ENCODE results near the gene NAAA. TPM values are rescaled to one million over a fixed set of nuclear protein-coding genes. Genes with fewer than 3 reads are reported as not detected.
"Not testable (repeated sequence)": the region's sequence is repeated elsewhere in the genome, so short reads cannot be mapped to it uniquely, and the experiment has no call there.

The NAAA gene
- total and polyA plus RNA-seq, 2 donors (not counting 1 experiment from before 2014, with no cell fraction given): 32.4 to 50.7 TPM

- H3K27ac ChIP-seq (ENCODE audit: insufficient read depth, low read length): no peak overlapping the region
- H3K36me3 ChIP-seq (ENCODE audit: control insufficient read depth, insufficient read depth, low read length): no peaks in the 10 kb centered on the region
- no peak overlapping the region for H3K9ac ChIP-seq (ENCODE audit: insufficient read depth, low read length)
- no peaks in the 10 kb centered on the region for H3K9me3 ChIP-seq (ENCODE audit: control insufficient read depth, insufficient read depth, low read depth, low read length)
- H3K4me1 ChIP-seq (ENCODE audit: control insufficient read depth, extremely low read depth, insufficient read depth, low read length): peaks cover 7% of the 10 kb centered on the region
- TF ChIP-seq, protein P1, sequence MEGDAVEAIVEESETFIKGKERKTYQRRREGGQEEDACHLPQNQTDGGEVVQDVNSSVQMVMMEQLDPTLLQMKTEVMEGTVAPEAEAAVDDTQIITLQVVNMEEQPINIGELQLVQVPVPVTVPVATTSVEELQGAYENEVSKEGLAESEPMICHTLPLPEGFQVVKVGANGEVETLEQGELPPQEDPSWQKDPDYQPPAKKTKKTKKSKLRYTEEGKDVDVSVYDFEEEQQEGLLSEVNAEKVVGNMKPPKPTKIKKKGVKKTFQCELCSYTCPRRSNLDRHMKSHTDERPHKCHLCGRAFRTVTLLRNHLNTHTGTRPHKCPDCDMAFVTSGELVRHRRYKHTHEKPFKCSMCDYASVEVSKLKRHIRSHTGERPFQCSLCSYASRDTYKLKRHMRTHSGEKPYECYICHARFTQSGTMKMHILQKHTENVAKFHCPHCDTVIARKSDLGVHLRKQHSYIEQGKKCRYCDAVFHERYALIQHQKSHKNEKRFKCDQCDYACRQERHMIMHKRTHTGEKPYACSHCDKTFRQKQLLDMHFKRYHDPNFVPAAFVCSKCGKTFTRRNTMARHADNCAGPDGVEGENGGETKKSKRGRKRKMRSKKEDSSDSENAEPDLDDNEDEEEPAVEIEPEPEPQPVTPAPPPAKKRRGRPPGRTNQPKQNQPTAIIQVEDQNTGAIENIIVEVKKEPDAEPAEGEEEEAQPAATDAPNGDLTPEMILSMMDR (conservative IDR thresholded peaks at IDR 0.05 in 1 of 2, IDR thresholded peaks at IDR 0.05 in 1 of 2; ENCODE audit: low read depth in 1 of 2, low read length in 2 of 2): no peak
- no peak for TF ChIP-seq EZH2 (IDR thresholded peaks at IDR 0.05; ENCODE audit: low read length, missing control alignments)
- no peak for DNase-seq (ENCODE audit: low read depth in 2 of 2)
- no peaks in the 10 kb centered on the region for H3K79me2 ChIP-seq (ENCODE audit: control insufficient read depth, insufficient read depth, low read length)
- no peaks in the 10 kb centered on the region for H4K20me1 ChIP-seq (ENCODE audit: control insufficient read depth, extremely low read depth, insufficient read depth, low read length)
- H3K4me3 ChIP-seq (replicated peaks in 1 of 4; ENCODE audit: control extremely low read depth in 1 of 4, insufficient read depth in 1 of 4, low read depth in 3 of 4, low read length in 4 of 4): no peak overlapping the region
- H3K27me3 ChIP-seq (ENCODE audit: control insufficient read depth, insufficient read depth, low read length): no peaks in the 10 kb centered on the region
- no peak overlapping the region for H3K4me2 ChIP-seq (ENCODE audit: extremely low read depth, insufficient read depth, low read length)
- H2AFZ ChIP-seq (ENCODE audit: low read length): no peak overlapping the region
Measured at GRCh38 chr4:75912968-75913367, 27.8 kb downstream of the NAAA start.

DNA sequence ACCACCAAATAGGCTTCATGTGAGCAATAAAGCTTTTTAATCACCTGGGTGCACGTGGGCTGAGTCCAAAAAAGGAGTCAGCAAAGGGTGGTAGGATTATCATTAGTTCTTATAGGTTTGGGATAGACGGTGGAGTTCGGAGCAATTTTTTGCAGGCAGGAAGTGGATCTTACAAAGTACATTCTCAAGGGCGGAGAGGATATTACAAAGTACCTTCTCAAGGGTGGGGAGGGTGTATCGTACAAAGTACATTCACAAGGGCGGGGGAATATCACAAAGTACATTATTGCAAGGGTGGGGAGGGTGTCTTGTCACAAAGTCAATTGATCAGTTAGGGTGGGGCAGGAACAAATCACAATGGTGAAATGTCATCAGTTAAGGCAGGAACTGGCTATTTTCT, 30.0 kb downstream of the NAAA start:
- not testable (repeated sequence) for H3K4me2 ChIP-seq (ENCODE audit: extremely low read depth, insufficient read depth, low read length)

DNA sequence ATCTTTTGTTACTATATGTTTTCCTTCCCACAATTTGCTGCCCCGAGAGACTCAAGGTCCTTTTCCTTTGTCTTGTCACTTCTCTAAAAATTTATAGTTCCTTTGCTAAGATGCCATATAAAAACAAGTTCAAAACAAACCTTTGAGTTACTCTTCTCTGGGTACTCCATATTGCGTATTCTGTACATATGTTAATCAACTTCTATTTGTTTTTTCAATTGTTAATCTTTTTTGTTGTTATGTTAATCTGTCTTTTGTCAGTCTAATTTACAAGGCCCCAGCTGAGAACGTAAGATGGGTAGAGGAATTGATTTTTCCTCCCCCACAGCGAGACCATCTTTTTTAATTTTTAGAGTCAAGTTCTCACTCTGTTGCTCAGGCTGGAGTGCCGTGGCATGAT, 31.4 kb downstream of the NAAA start:
- no peak overlapping the region for H3K4me2 ChIP-seq (ENCODE audit: extremely low read depth, insufficient read depth, low read length)
- no peak for DNase-seq (ENCODE audit: low read depth in 2 of 2)
- no peak overlapping the region for H2AFZ ChIP-seq (ENCODE audit: low read length)
- H3K36me3 ChIP-seq (ENCODE audit: control insufficient read depth, insufficient read depth, low read length): no peaks in the 10 kb centered on the region
- no peaks in the 10 kb centered on the region for H3K79me2 ChIP-seq (ENCODE audit: control insufficient read depth, insufficient read depth, low read length)
- no peaks in the 10 kb centered on the region for H4K20me1 ChIP-seq (ENCODE audit: control insufficient read depth, extremely low read depth, insufficient read depth, low read length)
- no peaks in the 10 kb centered on the region for H3K9me3 ChIP-seq (ENCODE audit: control insufficient read depth, insufficient read depth, low read depth, low read length)
- H3K4me1 ChIP-seq (ENCODE audit: control insufficient read depth, extremely low read depth, insufficient read depth, low read length): no peaks in the 10 kb centered on the region
- no peaks in the 10 kb centered on the region for H3K27me3 ChIP-seq (ENCODE audit: control insufficient read depth, insufficient read depth, low read length)
- TF ChIP-seq, protein P1 (conservative IDR thresholded peaks at IDR 0.05 in 1 of 2, IDR thresholded peaks at IDR 0.05 in 1 of 2; ENCODE audit: low read depth in 1 of 2, low read length in 2 of 2): no peak
- TF ChIP-seq EZH2 (IDR thresholded peaks at IDR 0.05; ENCODE audit: low read length, missing control alignments): no peak
- no peak overlapping the region for H3K9ac ChIP-seq (ENCODE audit: insufficient read depth, low read length)
- H3K27ac ChIP-seq (ENCODE audit: insufficient read depth, low read length): no peak overlapping the region
- no peak overlapping the region for H3K4me3 ChIP-seq (replicated peaks in 1 of 4; ENCODE audit: control extremely low read depth in 1 of 4, insufficient read depth in 1 of 4, low read depth in 3 of 4, low read length in 4 of 4)

More for the DNA sequence above, 30.0 kb downstream of the NAAA start:
- not testable (repeated sequence) for H3K36me3 ChIP-seq (ENCODE audit: control insufficient read depth, insufficient read depth, low read length); H3K79me2 ChIP-seq (ENCODE audit: control insufficient read depth, insufficient read depth, low read length); H3K4me1 ChIP-seq (ENCODE audit: control insufficient read depth, extremely low read depth, insufficient read depth, low read length); H3K27me3 ChIP-seq (ENCODE audit: control insufficient read depth, insufficient read depth, low read length); DNase-seq (ENCODE audit: low read depth in 2 of 2); H3K9me3 ChIP-seq (ENCODE audit: control insufficient read depth, insufficient read depth, low read depth, low read length); H3K27ac ChIP-seq (ENCODE audit: insufficient read depth, low read length); H3K9ac ChIP-seq (ENCODE audit: insufficient read depth, low read length); H4K20me1 ChIP-seq (ENCODE audit: control insufficient read depth, extremely low read depth, insufficient read depth, low read length); H2AFZ ChIP-seq (ENCODE audit: low read length); H3K4me3 ChIP-seq (replicated peaks in 1 of 4; ENCODE audit: control extremely low read depth in 1 of 4, insufficient read depth in 1 of 4, low read depth in 3 of 4, low read length in 4 of 4)

Measured in fibroblast of lung (primary cell).